Caco-2 (cell line): ENCODE results near the gene DPP10. TPM values are rescaled to one million over a fixed set of nuclear protein-coding genes. Genes with fewer than 3 reads are reported as not detected.
"Not testable (repeated sequence)": the region's sequence is repeated elsewhere in the genome, so short reads cannot be mapped to it uniquely, and the experiment has no call there.

ENCODE experiments used
- BruUV-seq: library from RNA; stranded (reverse); fragments of 400-500 nt; replicated peaks from 2 replicates; lab custom pipeline; 2021; lab: Mats Ljungman, UMichigan
- CTCF ChIA-PET: fragments of 300-600 bp; sonication (Branson Sonifier 250); formaldehyde crosslinking; loops from one replicate; lab custom pipeline; 2022; ENCODE audit warnings: antibody characterized with exemption; lab: Charles Lee
- POLR2A ChIA-PET: fragments of 300-600 bp; sonication (Branson Sonifier 250); formaldehyde crosslinking; loops from one replicate; lab custom pipeline; 2022; ENCODE audit warnings: antibody characterized with exemption; lab: Charles Lee
- DNase-seq, 2 experiments: peaks; one replicate each; pipeline versions ENCODE4 v3.0.0 to v3.0.0-alpha.2; 2020 to 2022
- H3K27me3 ChIP-seq: replicated peaks from 2 replicates; pipeline ENCODE4 v1.6.0; 2011; ENCODE audit warnings: low read length; ENCODE audit not compliant: control insufficient read depth, insufficient read depth
- H3K36me3 ChIP-seq: 2 replicates; pipeline ENCODE4 v1.5.1; 2011; ENCODE audit warnings: low read length; ENCODE audit not compliant: control insufficient read depth, insufficient read depth
- H3K4me1 ChIP-seq: fragments of 250-450 bp; sonication (Bioruptor Pico); 2 replicates; pipeline ENCODE4 v1.5.1; 2020; ENCODE audit warnings: mild to moderate bottlenecking
- H3K4me3 ChIP-seq: 2 replicates; pipeline ENCODE4 v1.5.1; 2011; ENCODE audit warnings: low read depth, mild to moderate bottlenecking, control low read depth, low read length
- H3K9me3 ChIP-seq: fragments of 250-450 bp; sonication (Bioruptor Pico); 2 replicates; pipeline ENCODE4 v1.5.1; 2020; ENCODE audit warnings: mild to moderate bottlenecking, moderate library complexity
- H3K27ac Mint-ChIP-seq: one replicate; pipeline ENCODE4 v1.8.0; 2022; ENCODE audit warnings: mixed read lengths; ENCODE audit not compliant: unreplicated experiment
- H3K27me3 Mint-ChIP-seq: one replicate; pipeline ENCODE4 v1.8.0; 2022; ENCODE audit warnings: mixed read lengths; ENCODE audit not compliant: insufficient read depth, unreplicated experiment
- H3K36me3 Mint-ChIP-seq: one replicate; pipeline ENCODE4 v1.8.0; 2022; ENCODE audit warnings: mild to moderate bottlenecking, mixed read lengths; ENCODE audit not compliant: insufficient read depth, unreplicated experiment
- H3K4me1 Mint-ChIP-seq: one replicate; pipeline ENCODE4 v1.8.0; 2022; ENCODE audit warnings: low read depth, mixed read lengths; ENCODE audit not compliant: unreplicated experiment
- H3K4me3 Mint-ChIP-seq: one replicate; pipeline ENCODE4 v1.8.0; 2022; ENCODE audit warnings: mild to moderate bottlenecking, moderate library complexity, mixed read lengths; ENCODE audit not compliant: unreplicated experiment
- H3K9me3 Mint-ChIP-seq: one replicate; pipeline ENCODE4 v1.8.0; 2022; ENCODE audit warnings: mixed read lengths; ENCODE audit not compliant: unreplicated experiment
- CTCF ChIP-seq, 2 experiments: fragments of 200-600 bp in 1 of 2; IDR thresholded peaks; 1 replicate in 1 of 2; 2 replicates in 1 of 2; pipeline versions ENCODE4 v1.5.1 to v1.8.0; 2011 to 2022; ENCODE audit warnings: antibody characterized with exemption in 1 of 2, control low read depth in 1 of 2, inconsistent platforms in 1 of 2, low read depth in 1 of 2, low read length in 1 of 2, mild to moderate bottlenecking in 1 of 2, moderate library complexity in 1 of 2; ENCODE audit not compliant: insufficient read depth in 1 of 2, severe bottlenecking in 1 of 2, unreplicated experiment in 1 of 2
- intact Hi-C: fragments of 100-400 bp; cut with micrococcal nuclease; formaldehyde crosslinking; loops from one replicate; pipeline ENCODE4 v1.10.0; 2022; ENCODE audit not compliant: unreplicated experiment
- total RNA-seq: library from RNA; stranded (reverse); gene quantifications from 2 replicates; pipeline ENCODE4 v1.2.3, GENCODE V29; 2022

DPP10 gene
- total RNA-seq, 1 experiment from 2014 or later = not detected

DNA sequence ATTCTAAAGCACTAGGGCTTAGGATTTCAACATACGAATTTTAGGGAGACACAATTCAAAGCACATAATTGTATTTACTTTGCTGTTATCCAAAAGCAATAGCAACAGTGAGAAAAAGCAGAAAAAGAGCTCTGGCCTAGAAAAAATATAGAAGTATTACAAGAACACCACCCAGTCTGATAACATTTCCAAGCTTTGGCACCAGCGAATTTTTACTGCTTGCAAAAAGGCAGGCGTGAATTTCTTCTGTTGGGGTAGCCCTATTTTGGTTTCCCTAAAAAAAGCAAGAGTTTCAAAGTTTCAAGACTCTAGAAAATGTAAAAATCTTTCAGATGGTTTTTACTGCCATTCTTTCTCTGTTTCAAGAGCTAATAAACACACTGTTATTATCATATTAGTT is 292.7 kb downstream of the DPP10 start:
- no peaks in the 10 kb centered on the region for H3K36me3 Mint-ChIP-seq
- no peak overlapping the region for H3K4me3 Mint-ChIP-seq
- POLR2A ChIA-PET = no interaction called here
- Histone ChIP-seq H3K4me3 (no peak overlapping the region), H3K36me3 (no peaks in the 10 kb centered on the region), H3K9me3 (no peaks in the 10 kb centered on the region), H3K27me3 (no peaks in the 10 kb centered on the region), H3K4me1 (no peaks in the 10 kb centered on the region; the same call in 1 of the 2 replicates)
- H3K4me1 Mint-ChIP-seq = peaks cover 6% of the 10 kb centered on the region
- no peak for DNase-seq
- CTCF ChIA-PET = no interaction called here
- intact Hi-C loops = no loop called here
- no peak overlapping the region for H3K27ac Mint-ChIP-seq
- no peak for TF ChIP-seq CTCF (IDR thresholded peaks at IDR 0.05; ENCODE audit: insufficient read depth in 1 of 2, low read depth in 1 of 2, low read length in 1 of 2, severe bottlenecking in 1 of 2, unreplicated experiment in 1 of 2)
- H3K27me3 Mint-ChIP-seq = no peaks in the 10 kb centered on the region
- no TSS peak for BruUV-seq
- H3K9me3 Mint-ChIP-seq = no peaks in the 10 kb centered on the region

GRCh38 chr2:114742245-114742644 is 299.8 kb downstream of the DPP10 start:
- BruUV-seq = no TSS peak
- intact Hi-C loops = no loop called here
- Mint-ChIP-seq H3K9me3 (no peaks in the 10 kb centered on the region), H3K27me3 (no peaks in the 10 kb centered on the region), H3K4me1 (peaks cover 7% of the 10 kb centered on the region), H3K4me3 (no peak overlapping the region), H3K36me3 (no peaks in the 10 kb centered on the region), H3K27ac (no peak overlapping the region)
- H3K27me3 ChIP-seq = no peaks in the 10 kb centered on the region
- no peaks in the 10 kb centered on the region for H3K36me3 ChIP-seq
- no peak for DNase-seq
- POLR2A ChIA-PET = no interaction called here
- no peak for TF ChIP-seq CTCF (IDR thresholded peaks at IDR 0.05; ENCODE audit: insufficient read depth in 1 of 2, low read depth in 1 of 2, low read length in 1 of 2, severe bottlenecking in 1 of 2, unreplicated experiment in 1 of 2)
- H3K4me3 ChIP-seq = no peak overlapping the region
- CTCF ChIA-PET = no interaction called here
- H3K9me3 ChIP-seq = no peaks in the 10 kb centered on the region
- peaks cover 6% of the 10 kb centered on the region; the same call in 1 of the 2 replicates for H3K4me1 ChIP-seq

DNA sequence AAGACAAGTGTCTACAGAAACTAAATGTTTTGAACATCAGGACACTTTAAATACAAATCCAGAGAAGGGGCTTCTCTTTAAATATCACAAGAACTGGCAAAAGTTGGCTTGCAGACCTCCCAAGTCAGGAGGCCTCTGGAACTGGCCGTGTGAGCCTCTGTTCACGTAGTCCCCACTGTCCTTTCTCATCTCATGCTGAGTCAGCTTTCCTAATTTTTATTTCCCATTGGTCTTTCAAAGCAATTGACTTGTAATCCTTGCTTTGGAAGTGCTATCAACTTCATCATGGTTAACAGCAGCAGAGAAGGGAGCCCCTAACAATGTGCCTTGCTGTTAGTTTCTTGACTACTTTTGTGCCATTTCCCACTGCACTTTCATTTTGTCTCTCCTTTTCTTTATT is 303.3 kb downstream of the DPP10 start:
- H3K9me3 ChIP-seq = no peaks in the 10 kb centered on the region
- no peaks in the 10 kb centered on the region for H3K27me3 ChIP-seq
- H3K9me3 Mint-ChIP-seq = no peaks in the 10 kb centered on the region
- H3K36me3 ChIP-seq = no peaks in the 10 kb centered on the region
- H3K27ac Mint-ChIP-seq = no peak overlapping the region
- no peak overlapping the region for H3K4me3 ChIP-seq
- ChIA-PET POLR2A (no interaction called here), CTCF (no interaction called here)
- H3K36me3 Mint-ChIP-seq = no peaks in the 10 kb centered on the region
- DNase-seq = no peak
- peaks cover 6% of the 10 kb centered on the region; the same call in 1 of the 2 replicates for H3K4me1 ChIP-seq
- BruUV-seq = no TSS peak
- no peak overlapping the region for H3K4me3 Mint-ChIP-seq
- peaks cover 7% of the 10 kb centered on the region for H3K4me1 Mint-ChIP-seq
- no peak for TF ChIP-seq CTCF (IDR thresholded peaks at IDR 0.05; ENCODE audit: insufficient read depth in 1 of 2, low read depth in 1 of 2, low read length in 1 of 2, severe bottlenecking in 1 of 2, unreplicated experiment in 1 of 2)
- intact Hi-C loops = no loop called here
- H3K27me3 Mint-ChIP-seq = peaks cover 3% of the 10 kb centered on the region

DNA sequence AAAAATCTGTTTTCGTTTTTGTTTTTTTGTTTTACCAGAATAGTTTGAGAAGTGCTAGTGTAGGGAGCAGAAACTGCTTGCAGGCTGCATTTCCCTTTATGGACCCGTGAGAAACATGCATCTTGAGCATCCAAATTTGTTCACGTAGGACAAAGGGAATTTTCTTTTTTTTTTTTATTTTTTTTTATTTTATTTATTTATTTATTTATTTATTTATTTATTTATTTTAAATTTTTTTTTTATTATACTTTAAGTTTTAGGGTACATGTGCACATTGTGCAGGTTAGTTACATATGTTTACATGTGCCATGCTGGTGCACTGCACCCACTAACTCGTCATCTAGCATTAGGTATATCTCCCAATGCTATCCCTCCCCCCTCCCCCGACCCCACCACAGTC is 305.7 kb downstream of the DPP10 start:
- H3K27me3 ChIP-seq, H3K9me3 ChIP-seq, CTCF ChIA-PET, DNase-seq, POLR2A ChIA-PET, H3K36me3 ChIP-seq, H3K36me3 Mint-ChIP-seq, intact Hi-C loops, H3K4me1 Mint-ChIP-seq, H3K9me3 Mint-ChIP-seq, H3K27ac Mint-ChIP-seq, H3K4me3 ChIP-seq, H3K4me1 ChIP-seq, H3K4me3 Mint-ChIP-seq, H3K27me3 Mint-ChIP-seq, BruUV-seq: not testable (repeated sequence)
